Gastroesophageal sphincter (tissue), 4 donors: ENCODE data around the gene ITIH5. TPM values are rescaled to one million over a fixed set of nuclear protein-coding genes. Genes with fewer than 3 reads are reported as not detected.
A peak's percentile ranks its signal among the peaks of the same experiment; 100 is the strongest.

Experiments used
- ATAC-seq: fragments of 150-250 bp; one replicate; pipeline ENCODE4 v1.9.1; 2016; ENCODE audit warnings: mild to moderate bottlenecking, moderate library complexity
- H3K27ac ChIP-seq, 4 donors: fragments of 200-600 bp; sonication (generic) in 3 of 4; 1 replicate in 3 of 4; 2 replicates in 1 of 4; pipeline ENCODE4 v1.5.1; 2016 to 2019
- H3K27me3 ChIP-seq: fragments of 200-600 bp; sonication (generic); one replicate; pipeline ENCODE4 v1.5.1; 2019
- H3K36me3 ChIP-seq, 2 donors: fragments of 200-600 bp; sonication (generic); one replicate each; pipeline ENCODE4 v1.5.1; 2019; ENCODE audit warnings: control low read depth in 1 of 2
- H3K4me1 ChIP-seq, 3 donors: fragments of 200-600 bp; sonication (generic); 1 replicate in 2 of 3; 2 replicates in 1 of 3; pipeline ENCODE4 v1.5.1; 2016 to 2019; ENCODE audit warnings: control low read depth in 2 of 3
- H3K4me3 ChIP-seq, 2 donors: fragments of 200-600 bp; sonication (generic); one replicate each; pipeline ENCODE4 v1.5.1; 2019; ENCODE audit warnings: mild to moderate bottlenecking in 1 of 2, moderate library complexity in 1 of 2
- H3K9me3 ChIP-seq, 3 donors: fragments of 200-600 bp; sonication (generic); one replicate each; pipeline ENCODE4 v1.5.1; 2017 to 2019; ENCODE audit warnings: control low read depth in 2 of 3
- CTCF ChIP-seq, 4 experiments: fragments of 200-600 bp in 2 of 4; fragments of 450-650 bp in 2 of 4; sonication (generic) in 1 of 4; IDR thresholded peaks; one replicate each; pipeline ENCODE4 v1.5.1; 2017 to 2019; ENCODE audit warnings: antibody characterized with exemption in 4 of 4, mild to moderate bottlenecking in 2 of 4, moderate library complexity in 2 of 4
- EP300 ChIP-seq: sonication (generic); formaldehyde crosslinking; IDR thresholded peaks from one replicate; pipeline ENCODE4 v1.6.1; 2017; ENCODE audit warnings: antibody characterized with exemption, mild to moderate bottlenecking
- POLR2A ChIP-seq, 2 donors: fragments of 450-650 bp; IDR thresholded peaks; one replicate each; pipeline ENCODE4 v1.6.1; 2017; ENCODE audit warnings: antibody characterized with exemption in 2 of 2, mild to moderate bottlenecking in 2 of 2, moderate library complexity in 1 of 2
- POLR2AphosphoS5 ChIP-seq: sonication (generic); formaldehyde crosslinking; IDR thresholded peaks from one replicate; pipeline ENCODE4 v1.6.1; 2017; ENCODE audit warnings: antibody characterized with exemption
- WGBS, 2 donors: methylation state at CpG; one replicate each; pipeline ENCODE4 v1.1.5; 2018; ENCODE audit warnings: low coverage in 1 of 2; 5-methylcytosine and 5-hydroxymethylcytosine counted together
- total RNA-seq, 4 donors: library from RNA; depleted of rRNA; stranded (reverse); fragments of >200 nt; gene quantifications; one replicate each; pipeline ENCODE4 v1.1.0, GENCODE V29; 2016

ITIH5 gene
- total RNA-seq, 4 donors from 2014 or later, result 36.4 to 96.0 (median 52.9) TPM

GRCh38 chr10:7550013-7550412 is 116.8 kb downstream of the ITIH5 start:
- Histone ChIP-seq H3K36me3 (no peaks in the 10 kb centered on the region), H3K27ac (no peak overlapping the region), H3K4me3 (no peak overlapping the region), H3K27me3 (no peaks in the 10 kb centered on the region), H3K9me3 (no peaks in the 10 kb centered on the region), H3K4me1 (peaks cover 0 to 75% (median 11%) of the 10 kb centered on the region in 3 donors)
- ATAC-seq, result no peak
- WGBS, 2 donors, result 22 to 44% methylated on average over 1 of the region's 1 CpG
- TF ChIP-seq EP300 (no peak), POLR2AphosphoS5 (no peak), CTCF (IDR thresholded peaks at IDR 0.05) (no peak), POLR2A (IDR thresholded peaks at IDR 0.05) (no peak)

- Histone ChIP-seq H3K27ac (peak overlapping the region in 3 of 4 donors; percentile 37 to 85 (median 51)), H3K4me1 (peaks cover 0 to 79% (median 16%) of the 10 kb centered on the region in 3 donors), H3K4me3 (no peak overlapping the region), H3K36me3 (no peaks in the 10 kb centered on the region), H3K9me3 (no peaks in the 10 kb centered on the region), H3K27me3 (no peaks in the 10 kb centered on the region)
- ATAC-seq, result no peak
- 26 to 80% methylated on average over 1 to 3 of the region's 6 CpGs for WGBS, 2 donors
- TF ChIP-seq CTCF (IDR thresholded peaks at IDR 0.05) (no peak), POLR2A (IDR thresholded peaks at IDR 0.05) (no peak), POLR2AphosphoS5 (peak; percentile 20)
These were observed 118.9 kb downstream of the ITIH5 start for GRCh38 chr10:7547829-7548228.

- no peaks in the 10 kb centered on the region for H3K27me3 ChIP-seq
- WGBS, 2 donors, result 84 to 94% methylated on average over 5 to 6 of the region's 7 CpGs
- no peaks in the 10 kb centered on the region for H3K36me3 ChIP-seq
- no peak for ATAC-seq
- TF ChIP-seq POLR2A (IDR thresholded peaks at IDR 0.05) (no peak), POLR2AphosphoS5 (no peak), CTCF (IDR thresholded peaks at IDR 0.05) (no peak), EP300 (no peak)
- no peaks in the 10 kb centered on the region for H3K9me3 ChIP-seq
- no peak overlapping the region for H3K4me3 ChIP-seq
- peaks cover 0 to 79% (median 18%) of the 10 kb centered on the region in 3 donors for H3K4me1 ChIP-seq
- H3K27ac ChIP-seq, result peak overlapping the region in 3 of 4 donors; percentile 37 to 85 (median 51)
These were observed 119.6 kb downstream of the ITIH5 start for GRCh38 chr10:7547206-7547605.

DNA sequence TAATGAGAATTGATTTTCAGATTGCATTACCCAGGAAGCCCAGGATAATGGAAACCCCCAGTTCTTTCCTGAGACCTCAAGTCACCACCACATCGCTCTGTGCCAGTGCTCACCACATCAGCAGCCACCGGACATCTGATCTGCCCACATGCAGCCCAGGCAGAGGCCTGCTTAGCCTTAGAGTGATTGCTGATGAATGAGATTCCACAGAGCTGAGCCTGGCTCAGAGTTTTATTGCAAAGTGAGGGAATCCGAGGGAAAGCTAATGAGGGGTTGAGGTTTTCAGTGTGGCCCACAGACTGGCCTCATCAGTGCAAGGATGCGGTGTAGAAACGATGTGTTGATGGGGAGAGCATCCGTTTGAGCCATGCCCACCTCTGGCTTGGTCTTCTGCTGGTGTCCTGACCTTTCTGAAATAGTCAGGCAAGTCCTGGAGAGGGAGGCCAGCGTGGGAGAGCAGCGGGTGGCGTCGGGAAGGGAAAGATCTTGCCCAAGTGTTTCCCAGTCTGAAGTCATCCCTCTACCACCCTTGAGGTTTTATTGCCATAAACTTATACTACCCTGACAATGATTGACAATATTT is 120.3 kb downstream of the ITIH5 start:
- no peaks in the 10 kb centered on the region for H3K27me3 ChIP-seq
- H3K27ac ChIP-seq, result peak overlapping the region in 3 of 4 donors; percentile 37 to 85 (median 51)
- no peak overlapping the region for H3K4me3 ChIP-seq
- no peaks in the 10 kb centered on the region for H3K36me3 ChIP-seq
- 29 to 88% methylated on average over 1 to 4 of the region's 10 CpGs for WGBS, 2 donors
- no peak for ATAC-seq
- H3K4me1 ChIP-seq, result peaks cover 0 to 79% (median 23%) of the 10 kb centered on the region in 3 donors
- peak; percentile 3 for TF ChIP-seq POLR2AphosphoS5
- no peak for TF ChIP-seq EP300
- H3K9me3 ChIP-seq, result no peaks in the 10 kb centered on the region

GRCh38 chr10:7545792-7546191 is 121.0 kb downstream of the ITIH5 start:
- peak overlapping the region in 3 of 4 donors; percentile 45 to 85 (median 51) for H3K27ac ChIP-seq
- ATAC-seq, result no peak

More at GRCh38 chr10:7545792-7546191, 121.0 kb downstream of the ITIH5 start:
- TF ChIP-seq CTCF (IDR thresholded peaks at IDR 0.05) (no peak), POLR2AphosphoS5 (no peak), EP300 (no peak), POLR2A (IDR thresholded peaks at IDR 0.05) (no peak)
- H3K36me3 ChIP-seq, result no peaks in the 10 kb centered on the region
- WGBS, 2 donors, result 46 to 60% methylated on average over 3 to 4 of the region's 4 CpGs
- no peak overlapping the region for H3K4me3 ChIP-seq
- peaks cover 0 to 79% (median 26%) of the 10 kb centered on the region in 3 donors for H3K4me1 ChIP-seq
- no peaks in the 10 kb centered on the region for H3K9me3 ChIP-seq
- H3K27me3 ChIP-seq, result no peaks in the 10 kb centered on the region
